ENCODE results near the gene GOT1. TPM values are rescaled to one million over a fixed set of nuclear protein-coding genes. Genes with fewer than 3 reads are reported as not detected.

Gene GOT1
- total and polyA plus RNA-seq, 10 of the 15 experiments (the other 5 are each of a cell fraction or from before 2014, with no cell fraction given): 32.5 to 67.5 (median 50.3) TPM

- intact Hi-C loops (cut with micrococcal nuclease; ENCODE audit: unreplicated experiment): loop anchor here (5.0 kb wide), 1 partner anchor 156 kb away; no protein-coding TSS in a partner anchor
Measured at GRCh38 chr10:99391346-99391745, 39.1 kb downstream of the GOT1 start.

DNA sequence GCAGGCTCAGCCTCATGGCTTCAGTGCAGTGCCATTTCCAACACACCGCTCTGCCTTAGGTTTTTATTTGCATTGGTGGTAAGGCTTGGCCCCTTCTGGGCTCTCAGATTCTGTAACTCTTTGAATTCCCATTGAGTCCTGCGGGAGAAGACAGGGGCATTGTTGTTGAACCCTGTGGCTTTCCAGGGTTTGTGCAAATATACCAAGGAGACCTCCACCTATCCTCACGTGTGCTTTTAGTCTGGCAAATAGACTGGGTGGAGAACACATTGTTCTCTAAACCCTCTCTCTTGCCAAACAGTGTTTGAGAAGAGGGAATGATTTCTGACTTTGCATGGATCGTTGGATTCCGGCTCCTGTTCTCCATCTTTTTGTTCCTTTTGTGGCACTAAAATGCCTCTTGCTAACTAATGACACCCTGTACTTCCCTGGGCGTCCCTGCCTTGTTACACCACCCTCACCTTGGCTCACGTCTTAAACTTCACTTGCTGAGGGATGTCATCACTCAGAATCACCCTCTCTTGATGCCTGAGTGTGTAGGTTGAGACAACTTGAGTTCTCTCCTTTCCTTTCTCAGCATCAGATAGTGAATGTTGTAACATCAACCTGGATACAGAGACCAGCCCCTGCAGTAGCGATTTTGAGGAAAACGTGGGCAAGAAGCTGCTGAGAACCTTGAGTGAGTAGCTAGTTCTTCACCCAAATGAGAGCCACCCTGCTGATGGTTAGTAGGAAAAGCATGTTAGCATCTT, 40.5 kb downstream of the GOT1 start:
- H3K9ac ChIP-seq (ENCODE audit: control insufficient read depth, insufficient read depth, low read length): no peak overlapping the region
- in situ Hi-C loops (cut with MboI): loop anchor here (5.0 kb wide), 1 partner anchor 222 kb away; no protein-coding TSS in a partner anchor
- no peaks in the 10 kb centered on the region for H4K20me1 ChIP-seq (ENCODE audit: control insufficient read depth, insufficient read depth)
- TF ChIP-seq SIX5 (IDR thresholded peaks at IDR 0.05; ENCODE audit: low read depth, low read length, severe bottlenecking): no peak
- no peak for TF ChIP-seq NR2F1 (conservative IDR thresholded peaks at IDR 0.05)
- TF ChIP-seq CHD2 (IDR thresholded peaks at IDR 0.05; ENCODE audit: borderline replicate concordance, low read depth, low read length): no peak
- TF ChIP-seq, protein P1, sequence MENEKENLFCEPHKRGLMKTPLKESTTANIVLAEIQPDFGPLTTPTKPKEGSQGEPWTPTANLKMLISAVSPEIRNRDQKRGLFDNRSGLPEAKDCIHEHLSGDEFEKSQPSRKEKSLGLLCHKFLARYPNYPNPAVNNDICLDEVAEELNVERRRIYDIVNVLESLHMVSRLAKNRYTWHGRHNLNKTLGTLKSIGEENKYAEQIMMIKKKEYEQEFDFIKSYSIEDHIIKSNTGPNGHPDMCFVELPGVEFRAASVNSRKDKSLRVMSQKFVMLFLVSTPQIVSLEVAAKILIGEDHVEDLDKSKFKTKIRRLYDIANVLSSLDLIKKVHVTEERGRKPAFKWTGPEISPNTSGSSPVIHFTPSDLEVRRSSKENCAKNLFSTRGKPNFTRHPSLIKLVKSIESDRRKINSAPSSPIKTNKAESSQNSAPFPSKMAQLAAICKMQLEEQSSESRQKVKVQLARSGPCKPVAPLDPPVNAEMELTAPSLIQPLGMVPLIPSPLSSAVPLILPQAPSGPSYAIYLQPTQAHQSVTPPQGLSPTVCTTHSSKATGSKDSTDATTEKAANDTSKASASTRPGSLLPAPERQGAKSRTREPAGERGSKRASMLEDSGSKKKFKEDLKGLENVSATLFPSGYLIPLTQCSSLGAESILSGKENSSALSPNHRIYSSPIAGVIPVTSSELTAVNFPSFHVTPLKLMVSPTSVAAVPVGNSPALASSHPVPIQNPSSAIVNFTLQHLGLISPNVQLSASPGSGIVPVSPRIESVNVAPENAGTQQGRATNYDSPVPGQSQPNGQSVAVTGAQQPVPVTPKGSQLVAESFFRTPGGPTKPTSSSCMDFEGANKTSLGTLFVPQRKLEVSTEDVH (IDR thresholded peaks at IDR 0.05; ENCODE audit: low read depth, partially characterized antibody): no peak
- no peak for TF ChIP-seq YBX1 (IDR thresholded peaks at IDR 0.05)
- TF ChIP-seq MEF2A (IDR thresholded peaks at IDR 0.05; ENCODE audit: insufficient read depth, low read depth, low read length): no peak
- WGBS (ENCODE audit: insufficient coverage, insufficient replicate concordance, low lambda C conversion rate, missing lambda C conversion rate): 30% methylated on average over 9 of the region's 9 CpGs
- no peaks in the 10 kb centered on the region for H3K9me3 ChIP-seq (replicated peaks; ENCODE audit: control insufficient read depth, insufficient read depth, low read length)
- no TSS peak for BruUV-seq (replicated peaks)
- H3K4me1 ChIP-seq (ENCODE audit: control insufficient read depth, insufficient read depth, low read length): no peaks in the 10 kb centered on the region; the same call in 1 of the 2 replicates
- H3K36me3 ChIP-seq (ENCODE audit: control insufficient read depth in 2 of 2, insufficient read depth in 2 of 2, low read length in 1 of 2): no peaks in the 10 kb centered on the region
- no peaks in the 10 kb centered on the region; a peak in 2 of 4 replicates for H3K27me3 ChIP-seq (replicated peaks in 1 of 2; ENCODE audit: control insufficient read depth in 2 of 2, insufficient read depth in 2 of 2, low read length in 1 of 2)
- RAD21 ChIA-PET (ENCODE audit: unreplicated experiment): no interaction called here
- CTCF ChIA-PET: interaction anchor here (1.6 to 4.2 kb wide), 3 partner anchors 46 to 225 kb away, joined by 7 to 32 read pairs (median 25); no protein-coding TSS in a partner anchor
- H2AFZ ChIP-seq (ENCODE audit: control insufficient read depth, low read depth, low read length): no peak overlapping the region
- POLR2A ChIA-PET: no interaction called here
- H3K4me3 ChIP-seq: no peak overlapping the region
- FAIRE-seq (no peak), DNase-seq (ENCODE audit: low read depth, low spot score) (no peak), ATAC-seq (no peak)
- SMC1A ChIA-PET (ENCODE audit: uncharacterized antibody, unreplicated experiment): no interaction called here
- H3K27ac ChIP-seq (ENCODE audit: control insufficient read depth, insufficient read depth): no peak overlapping the region
- no peaks in the 10 kb centered on the region for H3K79me2 ChIP-seq (ENCODE audit: control insufficient read depth, insufficient read depth, low read length)
- intact Hi-C loops (cut with micrococcal nuclease; ENCODE audit: unreplicated experiment): loop anchor here (5.0 kb wide), 1 partner anchor 157 kb away; no protein-coding TSS in a partner anchor
- H3K4me2 ChIP-seq (ENCODE audit: control insufficient read depth, insufficient read depth): no peak overlapping the region

More at GRCh38 chr10:99391346-99391745, 39.1 kb downstream of the GOT1 start:
- Histone ChIP-seq H3K4me1 (ENCODE audit: control insufficient read depth, insufficient read depth, low read length) (no peaks in the 10 kb centered on the region; the same call in 1 of the 2 replicates), H3K27ac (ENCODE audit: control insufficient read depth, insufficient read depth) (no peak overlapping the region), H4K20me1 (ENCODE audit: control insufficient read depth, insufficient read depth) (no peaks in the 10 kb centered on the region), H3K36me3 (ENCODE audit: control insufficient read depth in 2 of 2, insufficient read depth in 2 of 2, low read length in 1 of 2) (no peaks in the 10 kb centered on the region; a peak in 1 of 4 replicates), H3K4me3 (no peak overlapping the region), H3K9ac (ENCODE audit: control insufficient read depth, insufficient read depth, low read length) (no peak overlapping the region), H3K4me2 (ENCODE audit: control insufficient read depth, insufficient read depth) (no peak overlapping the region), H3K79me2 (ENCODE audit: control insufficient read depth, insufficient read depth, low read length) (no peaks in the 10 kb centered on the region), H3K27me3 (replicated peaks in 1 of 2; ENCODE audit: control insufficient read depth in 2 of 2, insufficient read depth in 2 of 2, low read length in 1 of 2) (no peaks in the 10 kb centered on the region; a peak in 1 of 4 replicates), H2AFZ (ENCODE audit: control insufficient read depth, low read depth, low read length) (no peak overlapping the region), H3K9me3 (replicated peaks; ENCODE audit: control insufficient read depth, insufficient read depth, low read length) (no peaks in the 10 kb centered on the region)
- ATAC-seq (no peak), FAIRE-seq (no peak), DNase-seq (ENCODE audit: low read depth, low spot score) (no peak)
- ChIA-PET RAD21 (ENCODE audit: unreplicated experiment) (interaction anchor here (2.8 kb wide), 1 partner anchor 220 kb away, joined by 9 read pairs; no protein-coding TSS in a partner anchor), POLR2A (no interaction called here), SMC1A (ENCODE audit: uncharacterized antibody, unreplicated experiment) (interaction anchor here (2.1 to 3.0 kb wide), 3 partner anchors 13 to 224 kb away, joined by 5 to 14 read pairs (median 6); partner anchors contain the start of gene GOT1), CTCF (interaction anchor here (0.8 to 4.2 kb wide), 8 partner anchors 9 to 312 kb away, joined by 3 to 32 read pairs (median 4); no protein-coding TSS in a partner anchor)
- in situ Hi-C loops (cut with MboI): loop anchor here (5.0 kb wide), 1 partner anchor 221 kb away; no protein-coding TSS in a partner anchor
- TF ChIP-seq SREBF1 (IDR thresholded peaks at IDR 0.05; ENCODE audit: low read length) (no peak), PML (IDR thresholded peaks at IDR 0.05; ENCODE audit: low read length) (no peak)
- no TSS peak for BruUV-seq (replicated peaks)
- 97% methylated on average over 2 of the region's 2 CpGs for WGBS (ENCODE audit: insufficient coverage, insufficient replicate concordance, low lambda C conversion rate, missing lambda C conversion rate)

All from GM12878 (cell line).